Measurements from ENCODE around the gene CHD2.

- TF ChIP-seq CTCF (IDR thresholded peaks at IDR 0.05) (no peak), EP300 (IDR thresholded peaks at IDR 0.05) (no peak), POLR2AphosphoS5 (IDR thresholded peaks at IDR 0.05) (no peak), POLR2A (IDR thresholded peaks at IDR 0.05) (no peak)
Measured at GRCh38 chr15:92886042-92886537, 14.0 kb upstream of the CHD2 start.

Data from upper lobe of left lung (tissue), 4 donors.